ENCODE data around the gene EFL1.
"Not testable (repeated sequence)": the region's sequence is repeated elsewhere in the genome, so short reads cannot be mapped to it uniquely, and the experiment has no call there.

DNA sequence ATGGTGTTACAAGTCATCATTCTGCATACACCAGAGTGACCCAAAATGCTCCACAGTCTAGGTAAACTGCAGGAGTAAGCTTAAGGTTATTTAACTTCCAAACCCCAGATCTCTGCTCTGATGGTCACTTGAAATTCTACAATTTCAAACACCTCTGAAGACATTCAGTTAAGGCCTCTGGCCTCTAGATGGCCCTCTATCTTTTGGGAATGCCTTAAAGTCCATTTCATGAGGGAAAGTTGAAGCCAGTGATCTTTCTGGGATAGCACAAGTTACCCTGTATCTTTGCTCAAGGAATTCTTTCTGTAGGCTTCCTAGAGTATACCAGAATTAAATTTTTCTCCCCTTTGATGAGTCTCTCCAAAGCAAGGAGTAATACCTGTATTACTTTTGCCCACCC is 18.7 kb upstream of the EFL1 start:
- TF ChIP-seq CTCF (IDR thresholded peaks at IDR 0.05; ENCODE audit: control extremely low read depth in 1 of 3, insufficient read depth in 1 of 3, low read depth in 1 of 3, low read length in 3 of 3); POLR2A (IDR thresholded peaks at IDR 0.05; ENCODE audit: control extremely low read depth in 1 of 2, low read depth in 2 of 2, low read length in 2 of 2); ZNF274 (IDR thresholded peaks at IDR 0.05; ENCODE audit: borderline replicate concordance, extremely low read depth, low read length); USF2 (IDR thresholded peaks at IDR 0.05; ENCODE audit: low read length): not testable (repeated sequence)
